OCI-LY1 (cell line): Measurements from ENCODE around the gene SDC1.

Source experiments
- H2AFZ ChIP-seq: fragments of 200-600 bp; sonication (generic), shearing (Covaris generic); 2 replicates; pipeline ENCODE4 v1.6.0; 2014; ENCODE audit warnings: antibody characterized with exemption, mild to moderate bottlenecking, low read length
- H3F3A ChIP-seq: fragments of 200-600 bp; sonication (generic), shearing (Covaris generic); 2 replicates; pipeline ENCODE4 v1.6.0; 2014; ENCODE audit warnings: mild to moderate bottlenecking, antibody characterized with exemption, low read length, moderate library complexity; ENCODE audit not compliant: insufficient read depth
- H3K27ac ChIP-seq: fragments of 200-600 bp; sonication (generic); 2 replicates; pipeline ENCODE4 v1.5.1; 2014; ENCODE audit warnings: low read length, mixed run types, mild to moderate bottlenecking, low read depth; ENCODE audit not compliant: poor library complexity, severe bottlenecking
- H3K27me3 ChIP-seq: fragments of 200-600 bp; sonication (generic); 2 replicates; pipeline ENCODE4 v1.6.0; 2014; ENCODE audit warnings: antibody characterized with exemption, mild to moderate bottlenecking, low read length, moderate library complexity; ENCODE audit not compliant: insufficient read depth
- H3K36me3 ChIP-seq: fragments of 200-600 bp; sonication (generic); 2 replicates; pipeline ENCODE4 v1.6.1; 2014; ENCODE audit warnings: mild to moderate bottlenecking, antibody characterized with exemption, low read length, moderate library complexity, mixed read lengths; ENCODE audit not compliant: insufficient read depth
- H3K4me1 ChIP-seq: fragments of 200-600 bp; sonication (generic); 2 replicates; pipeline ENCODE4 v1.5.1; 2014; ENCODE audit warnings: mild to moderate bottlenecking, low read length, moderate library complexity; ENCODE audit not compliant: insufficient read depth, severe bottlenecking
- H3K4me2 ChIP-seq: fragments of 200-600 bp; sonication (generic), shearing (Covaris generic); 2 replicates; pipeline ENCODE4 v1.6.1; 2014; ENCODE audit warnings: low read length
- H3K4me3 ChIP-seq: fragments of 200-600 bp; sonication (generic); 2 replicates; pipeline ENCODE4 v1.5.1; 2014; ENCODE audit warnings: low read length, low read depth, mild to moderate bottlenecking, mixed read lengths; ENCODE audit not compliant: poor library complexity, severe bottlenecking
- H3K79me2 ChIP-seq: fragments of 200-600 bp; shearing (Covaris generic); 2 replicates; pipeline ENCODE4 v1.6.1; 2016; ENCODE audit warnings: mixed run types, low read length, mixed read lengths; ENCODE audit not compliant: insufficient read depth
- H3K9ac ChIP-seq: fragments of 200-600 bp; sonication (generic), shearing (Covaris generic); 2 replicates; pipeline ENCODE4 v1.6.1; 2014; ENCODE audit warnings: mild to moderate bottlenecking, low read length, mixed read lengths
- H3K9me2 ChIP-seq: fragments of 200-600 bp; sonication (generic), shearing (Covaris generic); 2 replicates; pipeline ENCODE4 v1.6.1; 2014; ENCODE audit warnings: low read depth, mild to moderate bottlenecking, low read length, mixed read lengths
- H3K9me3 ChIP-seq: fragments of 200-600 bp; shearing (Covaris generic); 2 replicates; pipeline ENCODE4 v1.6.1; 2014; ENCODE audit warnings: low read length, mixed read lengths
- H4K20me1 ChIP-seq: fragments of 200-600 bp; sonication (generic), shearing (Covaris generic); 2 replicates; pipeline ENCODE4 v1.6.0; 2016; ENCODE audit warnings: mild to moderate bottlenecking, low read length; ENCODE audit not compliant: insufficient read depth
- CTCF ChIP-seq: fragments of 200-600 bp; sonication (generic), shearing (Covaris generic); IDR thresholded peaks from 2 replicates; pipeline ENCODE4 v1.5.1; 2017; ENCODE audit warnings: mild to moderate bottlenecking, antibody characterized with exemption, low read length, moderate library complexity, mixed read lengths
- EZH2 ChIP-seq: fragments of 200-600 bp; sonication (generic), shearing (Covaris generic); IDR thresholded peaks from 2 replicates; pipeline ENCODE4 v1.8.0; 2017; ENCODE audit warnings: borderline replicate concordance, mixed run types, mild to moderate bottlenecking, antibody characterized with exemption, low read length, moderate library complexity, mixed read lengths

SDC1 gene

DNA sequence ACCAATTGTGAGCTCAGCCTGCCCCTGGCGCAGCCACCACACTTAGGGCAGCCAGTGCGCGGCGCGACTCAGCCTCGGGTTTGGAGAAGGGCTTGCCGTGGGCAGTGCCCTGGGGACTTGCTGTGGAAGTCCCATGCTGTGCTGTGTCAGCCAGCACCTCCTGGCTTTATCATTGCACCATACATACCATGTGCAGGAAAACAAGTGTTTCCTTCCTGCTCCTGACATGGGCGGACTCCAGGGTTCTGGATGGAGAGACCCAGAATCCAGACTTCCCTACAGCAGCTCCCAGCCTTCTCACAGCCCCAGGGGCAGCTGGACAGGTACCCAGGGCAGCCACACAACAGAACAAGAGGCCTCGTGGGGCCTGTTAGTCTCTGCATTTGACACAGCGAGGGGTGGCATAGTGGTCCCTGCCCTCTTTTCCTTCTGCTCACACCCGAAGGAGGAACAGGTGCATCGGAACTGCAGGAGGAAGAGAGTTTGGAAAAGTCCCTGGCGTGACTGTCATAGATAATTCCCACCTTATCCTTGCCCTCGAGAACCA is 54.2 kb downstream of the SDC1 start:
- 0 out of 2 replicates have a peak, but pooled peaks cover 4% of the 10 kb centered on the region for H3K27me3 ChIP-seq
- H3K9ac ChIP-seq, result no peak overlapping the region
- no peak overlapping the region for H3K4me2 ChIP-seq
- no peak for TF ChIP-seq CTCF
- no peak for TF ChIP-seq EZH2
- H3K9me3 ChIP-seq, result no peaks in the 10 kb centered on the region
- no peaks in the 10 kb centered on the region for H3F3A ChIP-seq
- no peaks in the 10 kb centered on the region for H3K9me2 ChIP-seq
- no peaks in the 10 kb centered on the region for H3K4me1 ChIP-seq
- no peak overlapping the region for H2AFZ ChIP-seq
- no peak overlapping the region for H3K4me3 ChIP-seq
- H3K79me2 ChIP-seq, result no peaks in the 10 kb centered on the region
- H4K20me1 ChIP-seq, result no peaks in the 10 kb centered on the region
- H3K36me3 ChIP-seq, result no peaks in the 10 kb centered on the region
- no peak overlapping the region for H3K27ac ChIP-seq

DNA sequence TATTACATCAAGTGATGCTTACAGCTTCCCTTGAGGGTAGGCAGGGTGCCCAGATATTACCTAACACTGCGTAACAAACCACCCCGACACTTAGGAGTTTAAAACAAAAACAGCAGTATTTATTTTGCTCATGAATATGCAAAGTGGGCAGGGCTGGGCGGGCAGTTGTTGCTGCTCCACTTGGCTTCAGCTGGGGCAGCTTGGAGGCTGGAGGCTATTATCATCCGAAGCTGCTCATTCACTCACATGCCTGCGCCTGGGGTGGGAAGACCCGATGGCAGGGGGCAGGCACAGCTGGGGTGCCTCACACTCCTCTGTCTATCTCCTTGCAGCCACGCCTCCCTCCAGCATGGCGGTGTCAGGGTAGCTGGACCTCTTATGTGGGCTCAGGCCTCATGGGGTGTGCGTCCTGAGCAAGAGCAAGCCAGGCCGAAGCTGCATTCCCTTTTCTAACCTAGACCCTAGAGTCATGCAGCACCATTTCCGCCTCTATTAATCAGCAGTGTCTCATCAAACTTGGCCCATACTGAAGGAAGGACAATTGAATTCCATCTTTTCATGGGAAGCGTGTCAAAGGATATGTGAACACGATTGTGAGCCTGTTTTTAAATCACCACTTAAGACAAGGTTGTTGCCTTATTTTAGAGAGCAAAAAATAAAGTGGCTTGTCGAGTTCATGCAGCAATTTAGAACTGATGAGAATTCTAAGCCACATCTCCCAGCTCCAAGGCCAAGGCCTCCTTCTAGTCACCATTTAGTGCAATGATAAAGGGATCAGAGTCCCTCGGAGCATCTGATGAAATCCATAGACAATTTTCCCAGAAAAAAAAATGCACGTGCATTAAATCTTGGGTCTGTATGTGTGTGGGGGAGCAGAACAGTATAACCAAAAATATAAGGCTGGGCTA is 54.9 kb downstream of the SDC1 start:
- H3K9me3 ChIP-seq, result no peaks in the 10 kb centered on the region
- no peak overlapping the region for H2AFZ ChIP-seq
- TF ChIP-seq CTCF (no peak), EZH2 (no peak)
- H3K79me2 ChIP-seq, result no peaks in the 10 kb centered on the region
- H3K27ac ChIP-seq, result no peak overlapping the region
- no peak overlapping the region for H3K4me3 ChIP-seq
- no peaks in the 10 kb centered on the region for H3K9me2 ChIP-seq
- H3K4me2 ChIP-seq, result no peak overlapping the region
- no peaks in the 10 kb centered on the region for H3K4me1 ChIP-seq
- no peaks in the 10 kb centered on the region for H3F3A ChIP-seq
- no peaks in the 10 kb centered on the region for H4K20me1 ChIP-seq
- H3K27me3 ChIP-seq, result 0 out of 2 replicates have a peak, but pooled peaks cover 4% of the 10 kb centered on the region
- H3K36me3 ChIP-seq, result no peaks in the 10 kb centered on the region
- no peak overlapping the region for H3K9ac ChIP-seq

GRCh38 chr2:20168727-20169696 is 55.9 kb downstream of the SDC1 start:
- no peak overlapping the region for H3K27ac ChIP-seq
- no peaks in the 10 kb centered on the region for H4K20me1 ChIP-seq
- no peak for TF ChIP-seq CTCF
- no peak for TF ChIP-seq EZH2
- no peaks in the 10 kb centered on the region for H3K79me2 ChIP-seq
- 0 out of 2 replicates have a peak, but pooled peaks cover 4% of the 10 kb centered on the region for H3K27me3 ChIP-seq
- no peaks in the 10 kb centered on the region for H3K9me2 ChIP-seq
- H3K4me3 ChIP-seq, result no peak overlapping the region
- no peaks in the 10 kb centered on the region for H3K9me3 ChIP-seq
- H3F3A ChIP-seq, result no peaks in the 10 kb centered on the region
- no peak overlapping the region for H3K4me2 ChIP-seq
- H3K4me1 ChIP-seq, result no peaks in the 10 kb centered on the region
- no peak overlapping the region for H3K9ac ChIP-seq
- H2AFZ ChIP-seq, result no peak overlapping the region
- H3K36me3 ChIP-seq, result no peaks in the 10 kb centered on the region
